K562 (cell line): ENCODE results near the gene KRT35. TPM values are rescaled to one million over a fixed set of nuclear protein-coding genes. Genes with fewer than 3 reads are reported as not detected.

ENCODE experiments used
- DNMT1 ChIP-seq: fragments of 450-650 bp; IDR thresholded peaks from 2 replicates; pipeline ENCODE4 v1.6.1; 2016; ENCODE audit warnings: antibody characterized with exemption, mild to moderate bottlenecking
- FOXJ3 ChIP-seq: sonication (generic); formaldehyde crosslinking; IDR thresholded peaks from 2 replicates; pipeline ENCODE4 v1.4.0; 2020; ENCODE audit warnings: mild to moderate bottlenecking, missing genetic modification reagents
- FOXO4 ChIP-seq: fragments of 450-650 bp; formaldehyde crosslinking; IDR thresholded peaks from 2 replicates; pipeline ENCODE4 v1.4.0; 2020; ENCODE audit warnings: mild to moderate bottlenecking, moderate library complexity
- HMGXB4 ChIP-seq: sonication (generic); formaldehyde crosslinking; IDR thresholded peaks from 2 replicates; pipeline ENCODE4 v1.8.1; 2023; ENCODE audit warnings: mild to moderate bottlenecking, missing genetic modification reagents
- NKRF ChIP-seq: fragments of 450-650 bp; IDR thresholded peaks from 2 replicates; pipeline ENCODE4 v1.6.1; 2016; ENCODE audit warnings: borderline replicate concordance
- SUPT5H ChIP-seq: fragments of 450-650 bp; IDR thresholded peaks from 2 replicates; pipeline ENCODE4 v1.6.1; 2016
- ZBTB9 ChIP-seq: fragments of 450-650 bp; formaldehyde crosslinking; IDR thresholded peaks from 2 replicates; pipeline ENCODE4 v1.4.0; 2020; ENCODE audit warnings: mild to moderate bottlenecking, moderate library complexity
- ZNF655 ChIP-seq: fragments of 250-450 bp; sonication (Bioruptor Pico); IDR thresholded peaks from 2 replicates; pipeline ENCODE4 v1.5.0; 2021
- ZNF75A ChIP-seq: fragments of 450-650 bp; formaldehyde crosslinking; IDR thresholded peaks from 2 replicates; pipeline ENCODE4 v1.4.0; 2020; ENCODE audit warnings: mild to moderate bottlenecking
- polyA plus RNA-seq, 8 experiments: library from polyadenylated mRNA; depleted of rRNA in 4 of 8; stranded (reverse) in 5 of 8; unstranded in 3 of 8; fragments of >200 nt; fragmentation: Nextera tagmentation in 2 of 8; fragmentation: Illumina TruSeq in 1 of 8; extraction: Ambion mirVana in 2 of 8; extraction: Trizol in 1 of 8; gene quantifications; 2 replicates each; pipeline versions ENCODE4 v1.2.1 to v1.2.3, GENCODE V29; 2011 to 2014; ENCODE audit warnings: inconsistent platforms in 1 of 8, missing spikeins in 1 of 8
- total RNA-seq, 7 experiments: library from RNA; depleted of rRNA in 6 of 7; stranded (reverse); fragments of >200 nt in 6 of 7; fragmentation: Illumina TruSeq in 2 of 7; extraction: Trizol in 2 of 7; gene quantifications; 2 replicates each; pipeline versions ENCODE4 v1.2.1 to v1.2.3, GENCODE V29; 2011 to 2021; ENCODE audit warnings: low replicate concordance in 1 of 7

Gene KRT35
- total and polyA plus RNA-seq, 9 of the 15 experiments (the other 6 are each of a cell fraction or from before 2014, with no cell fraction given): not detected

- no peak for TF ChIP-seq ZNF655 (CRISPR knock-in tag)
- TF ChIP-seq FOXJ3: no peak
- TF ChIP-seq NKRF: no peak
- 0 out of 2 replicates have a peak, but pooled peaks have one; percentile 32 for TF ChIP-seq HMGXB4
- no peak for TF ChIP-seq ZNF75A
- no peak for TF ChIP-seq FOXO4 (CRISPR knock-in tag)
- 0 out of 2 replicates have a peak, but pooled peaks have one; percentile 52 for TF ChIP-seq ZBTB9 (CRISPR knock-in tag)
- TF ChIP-seq DNMT1: no peak
- TF ChIP-seq SUPT5H: no peak
These were observed 46.4 kb upstream of the KRT35 start (continued) for GRCh38 chr17:41527063-41528023.
